C4-2B (cell line): Measurements from ENCODE around the gene TBC1D22A.

Experiments
- H3K27ac ChIP-seq: fragments of 450-650 bp; 2 replicates; pipeline ENCODE4 v1.5.1; 2017
- ZFX ChIP-seq: fragments of 450-650 bp; IDR thresholded peaks from 2 replicates; pipeline ENCODE4 v1.6.1; 2017
- TF ChIP-seq, protein P1 (sequence below): fragments of 450-650 bp; conservative IDR thresholded peaks from 2 replicates; pipeline ENCODE4 v1.5.1; 2017; ENCODE audit warnings: mild to moderate bottlenecking

The TBC1D22A gene

DNA sequence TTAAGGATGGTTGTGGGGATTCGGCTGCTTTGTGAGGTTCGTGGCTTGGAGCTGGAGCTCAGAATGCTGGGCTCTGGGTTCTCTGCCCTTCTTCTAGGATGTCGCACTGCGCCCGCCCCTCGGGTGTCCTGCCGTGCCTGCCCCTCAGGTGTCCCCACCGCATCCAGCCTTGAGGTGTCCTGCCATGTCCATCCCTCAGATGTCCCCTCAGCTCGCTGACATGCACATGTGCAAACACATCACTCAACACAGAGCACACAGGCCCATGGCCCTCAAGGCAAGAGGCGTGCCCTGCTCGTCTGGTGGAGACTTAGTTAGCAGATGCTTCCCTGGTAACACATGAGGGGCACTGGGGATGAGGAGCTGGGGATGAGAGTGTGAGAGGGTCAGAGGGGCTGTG is 359.3 kb downstream of the TBC1D22A start:
- no peak overlapping the region for H3K27ac ChIP-seq
- TF ChIP-seq, protein P1, sequence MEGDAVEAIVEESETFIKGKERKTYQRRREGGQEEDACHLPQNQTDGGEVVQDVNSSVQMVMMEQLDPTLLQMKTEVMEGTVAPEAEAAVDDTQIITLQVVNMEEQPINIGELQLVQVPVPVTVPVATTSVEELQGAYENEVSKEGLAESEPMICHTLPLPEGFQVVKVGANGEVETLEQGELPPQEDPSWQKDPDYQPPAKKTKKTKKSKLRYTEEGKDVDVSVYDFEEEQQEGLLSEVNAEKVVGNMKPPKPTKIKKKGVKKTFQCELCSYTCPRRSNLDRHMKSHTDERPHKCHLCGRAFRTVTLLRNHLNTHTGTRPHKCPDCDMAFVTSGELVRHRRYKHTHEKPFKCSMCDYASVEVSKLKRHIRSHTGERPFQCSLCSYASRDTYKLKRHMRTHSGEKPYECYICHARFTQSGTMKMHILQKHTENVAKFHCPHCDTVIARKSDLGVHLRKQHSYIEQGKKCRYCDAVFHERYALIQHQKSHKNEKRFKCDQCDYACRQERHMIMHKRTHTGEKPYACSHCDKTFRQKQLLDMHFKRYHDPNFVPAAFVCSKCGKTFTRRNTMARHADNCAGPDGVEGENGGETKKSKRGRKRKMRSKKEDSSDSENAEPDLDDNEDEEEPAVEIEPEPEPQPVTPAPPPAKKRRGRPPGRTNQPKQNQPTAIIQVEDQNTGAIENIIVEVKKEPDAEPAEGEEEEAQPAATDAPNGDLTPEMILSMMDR = no peak
- no peak for TF ChIP-seq ZFX

DNA sequence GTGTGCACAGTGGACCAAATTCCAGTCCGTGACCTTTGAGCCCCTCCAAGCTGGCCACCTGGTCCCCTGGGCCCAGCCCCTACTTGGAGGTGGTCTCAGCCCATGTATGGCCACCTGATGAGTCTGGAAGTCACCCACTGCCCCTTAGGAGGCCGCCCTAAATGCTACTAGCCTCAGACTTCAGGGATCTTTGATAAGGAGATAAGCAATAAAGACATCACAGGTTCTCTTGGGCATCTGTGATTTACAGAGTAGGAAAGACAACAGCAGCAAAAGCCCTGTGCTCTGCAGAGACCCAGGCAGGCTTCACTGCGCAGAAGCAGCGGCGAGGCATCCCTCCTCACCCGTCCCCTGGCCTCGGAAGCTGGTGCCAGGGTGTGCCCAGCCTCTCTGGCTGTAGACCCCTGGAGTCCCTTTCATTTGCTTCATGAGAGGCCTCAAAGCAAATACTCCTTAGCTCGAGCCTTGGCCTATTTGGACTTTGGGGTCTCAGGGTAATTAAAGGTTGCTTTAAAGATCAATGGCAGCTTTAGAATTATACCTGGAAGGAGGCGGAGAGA is 360.1 kb downstream of the TBC1D22A start:
- H3K27ac ChIP-seq = no peak overlapping the region
- TF ChIP-seq, protein P1 = no peak
- no peak for TF ChIP-seq ZFX

DNA sequence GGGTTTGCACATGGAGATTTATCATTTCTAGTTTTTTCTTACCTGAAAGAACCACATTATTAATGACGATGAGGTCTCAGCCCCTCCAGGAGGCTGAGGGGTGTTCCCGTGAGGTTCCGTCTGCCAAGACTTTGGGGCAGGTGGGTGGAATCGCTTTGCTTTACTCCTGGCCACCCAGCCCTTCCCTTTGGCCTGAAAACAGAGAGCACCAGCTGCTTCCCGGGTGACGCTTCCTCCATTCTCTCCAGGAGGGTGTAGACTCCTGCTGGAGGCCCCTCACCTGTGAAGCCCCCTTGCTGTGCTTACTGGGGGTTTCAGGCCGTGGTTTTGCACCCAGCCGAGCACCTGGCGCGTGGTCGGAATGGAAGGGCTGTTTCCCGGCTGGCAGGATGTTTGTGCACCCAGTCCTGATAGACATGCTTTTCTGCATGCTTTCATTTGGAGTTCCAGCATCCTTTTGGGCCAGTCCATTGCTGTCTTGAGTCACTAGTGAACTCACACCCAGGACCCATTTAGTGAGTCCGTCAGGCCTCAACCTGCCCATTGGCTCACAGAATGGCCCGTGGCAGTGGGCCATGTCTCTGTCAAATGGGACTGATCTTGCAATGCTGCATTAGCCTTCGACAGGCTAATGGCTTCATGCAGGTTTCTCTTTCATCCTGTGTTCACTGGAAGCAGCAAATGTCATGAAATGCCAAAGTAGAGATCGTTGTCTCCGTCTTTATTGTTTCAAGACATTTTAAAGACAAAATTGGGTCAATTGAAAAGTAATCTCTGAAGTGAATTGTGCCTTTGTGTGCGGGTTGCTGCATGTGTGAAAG is 360.8 kb downstream of the TBC1D22A start:
- no peak for TF ChIP-seq ZFX
- TF ChIP-seq, protein P1 = no peak
- H3K27ac ChIP-seq = no peak overlapping the region

DNA sequence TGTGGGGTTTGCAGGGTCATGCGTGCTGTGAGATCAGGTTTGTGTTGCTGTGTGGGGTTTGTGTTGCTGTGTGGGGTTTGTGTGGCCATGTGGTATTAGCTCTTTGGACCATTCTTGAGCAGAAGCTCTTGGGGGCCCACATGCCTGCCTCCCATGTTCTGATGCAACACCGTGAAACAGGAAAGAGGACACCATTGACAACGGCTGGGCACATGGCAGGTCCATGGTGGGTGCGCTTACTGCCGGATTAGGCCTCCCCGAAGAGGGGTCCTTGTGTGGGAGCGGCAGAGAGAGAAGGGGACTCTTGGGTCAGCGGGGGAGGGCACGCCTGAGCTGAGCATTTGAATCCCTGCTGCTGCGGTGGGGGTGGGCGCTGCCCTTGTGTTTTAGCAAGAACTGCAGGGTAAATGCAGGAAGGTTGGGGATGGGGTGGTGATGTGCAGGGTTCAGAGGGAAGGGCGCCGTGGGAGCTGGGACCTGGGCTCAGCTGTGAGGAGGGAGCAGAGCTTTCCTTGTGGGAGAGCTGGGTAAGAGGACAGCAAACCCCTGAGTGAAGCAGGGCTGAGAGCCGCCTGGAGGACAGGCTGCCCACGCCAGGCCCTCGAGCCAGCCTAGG is 361.5 kb downstream of the TBC1D22A start:
- H3K27ac ChIP-seq = no peak overlapping the region
- no peak for TF ChIP-seq ZFX
- TF ChIP-seq, protein P1 = no peak

DNA sequence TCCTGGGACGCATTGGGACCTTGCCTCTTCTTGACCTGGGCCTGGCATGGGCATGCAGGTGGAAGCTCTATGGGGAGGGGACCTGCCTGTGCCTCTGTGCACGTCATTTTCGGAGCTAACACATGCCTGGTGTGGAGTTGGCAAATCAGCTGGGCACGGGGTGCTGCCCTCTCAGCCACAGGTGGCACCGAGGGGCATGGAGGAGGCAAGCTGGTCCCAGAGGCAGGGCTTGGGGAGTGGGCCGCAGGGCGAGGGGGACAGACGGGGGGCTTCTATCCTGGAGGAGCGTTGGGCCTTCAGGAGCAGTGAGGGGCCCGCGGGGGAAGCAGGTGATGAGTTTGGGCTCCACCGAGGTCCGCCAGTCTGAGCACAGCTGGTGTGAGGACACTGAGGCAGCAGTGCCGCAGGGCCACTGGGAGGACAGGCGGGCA is 362.0 kb downstream of the TBC1D22A start:
- TF ChIP-seq, protein P1 = no peak
- no peak for TF ChIP-seq ZFX
- H3K27ac ChIP-seq = no peak overlapping the region

DNA sequence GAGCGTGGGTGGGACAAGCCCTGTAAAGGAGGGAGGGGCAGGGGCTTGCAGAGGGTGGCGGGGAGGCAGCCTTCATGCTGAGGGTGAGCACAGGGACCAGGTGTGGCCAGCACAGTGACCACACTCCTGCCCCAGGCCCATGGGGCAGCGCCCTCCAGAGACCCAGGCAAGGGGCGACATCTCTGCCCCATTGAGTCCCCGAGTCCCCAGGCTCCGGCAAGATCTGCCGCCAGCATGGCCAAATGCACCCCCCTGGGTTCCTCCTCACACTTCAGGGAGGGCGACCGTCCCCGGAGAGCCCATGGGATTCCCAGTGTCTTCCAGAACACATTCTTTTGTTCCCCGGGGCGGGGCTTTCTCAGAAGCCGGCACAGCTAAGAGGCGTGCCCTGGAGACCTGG is 362.5 kb downstream of the TBC1D22A start:
- H3K27ac ChIP-seq = no peak overlapping the region
- TF ChIP-seq, protein P1 = no peak
- TF ChIP-seq ZFX = no peak

DNA sequence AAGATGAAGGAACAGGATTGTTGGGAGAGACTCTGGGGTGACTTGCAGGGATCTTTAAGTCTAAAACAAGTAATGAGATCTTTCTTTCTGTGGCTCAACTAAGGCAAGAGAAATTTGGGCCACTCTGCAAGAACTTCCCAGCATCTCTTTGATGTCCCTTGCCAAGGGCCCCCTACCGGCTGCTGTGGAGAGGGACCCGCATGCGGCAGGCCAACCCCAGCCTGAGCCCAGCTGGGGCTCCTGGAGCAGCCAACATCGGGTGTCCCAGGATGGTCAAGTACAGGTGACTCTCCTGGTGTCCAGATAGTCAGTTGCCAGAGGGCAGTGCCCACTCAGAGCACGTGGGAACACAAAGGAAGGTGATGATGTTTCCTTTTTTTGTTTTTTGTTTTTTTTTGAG is 363.2 kb downstream of the TBC1D22A start:
- no peak overlapping the region for H3K27ac ChIP-seq
- no peak for TF ChIP-seq ZFX
- TF ChIP-seq, protein P1 = no peak
